WTC11 (cell line): ENCODE measurements around the gene APLF.

Experiments
- CTCF ChIP-seq: fragments of 200-600 bp; IDR thresholded peaks from 2 replicates; pipeline ENCODE4 v1.8.0; 2022; ENCODE audit warnings: antibody characterized with exemption
- E2F1 ChIP-seq: sonication (generic); formaldehyde crosslinking; IDR thresholded peaks from 2 replicates; pipeline ENCODE4 v1.8.0; 2022; ENCODE audit warnings: mild to moderate bottlenecking, missing genetic modification reagents
- ESRRA ChIP-seq: sonication (generic); formaldehyde crosslinking; IDR thresholded peaks from 2 replicates; pipeline ENCODE4 v1.8.1; 2022; ENCODE audit warnings: mild to moderate bottlenecking, missing genetic modification reagents, borderline replicate concordance
- ETV6 ChIP-seq: sonication (generic); formaldehyde crosslinking; IDR thresholded peaks from 2 replicates; pipeline ENCODE4 v1.8.1; 2022; ENCODE audit warnings: mild to moderate bottlenecking, missing genetic modification reagents
- FOXP1 ChIP-seq: sonication (generic); formaldehyde crosslinking; IDR thresholded peaks from 2 replicates; pipeline ENCODE4 v1.8.0; 2022; ENCODE audit warnings: missing genetic modification reagents, mild to moderate bottlenecking, moderate library complexity, borderline replicate concordance
- HMGXB4 ChIP-seq: sonication (generic); formaldehyde crosslinking; IDR thresholded peaks from 2 replicates; pipeline ENCODE4 v1.8.1; 2023; ENCODE audit warnings: mild to moderate bottlenecking, moderate library complexity, missing genetic modification reagents
- IRF2 ChIP-seq: sonication (generic); formaldehyde crosslinking; IDR thresholded peaks from 2 replicates; pipeline ENCODE4 v1.8.0; 2022; ENCODE audit warnings: low read depth, missing genetic modification reagents, borderline replicate concordance
- MAX ChIP-seq: sonication (generic); formaldehyde crosslinking; IDR thresholded peaks from 2 replicates; pipeline ENCODE4 v1.8.0; 2022; ENCODE audit warnings: mild to moderate bottlenecking, missing genetic modification reagents
- PREB ChIP-seq: sonication (generic); formaldehyde crosslinking; IDR thresholded peaks from 2 replicates; pipeline ENCODE4 v1.8.1; 2022; ENCODE audit warnings: mild to moderate bottlenecking, missing genetic modification reagents, moderate library complexity, borderline replicate concordance
- TEAD4 ChIP-seq: sonication (generic); formaldehyde crosslinking; IDR thresholded peaks from 2 replicates; pipeline ENCODE4 v1.8.0; 2022; ENCODE audit warnings: mild to moderate bottlenecking, missing genetic modification reagents
- ZBTB21 ChIP-seq: sonication (generic); formaldehyde crosslinking; IDR thresholded peaks from 2 replicates; pipeline ENCODE4 v1.8.1; 2023; ENCODE audit warnings: mild to moderate bottlenecking, missing genetic modification reagents, borderline replicate concordance

GRCh38 chr2:68594674-68595492 is 127.5 kb downstream of the APLF start:
- no peak for TF ChIP-seq ETV6 (CRISPR knock-in tag)
- TF ChIP-seq TEAD4, result no peak
- peak; percentile 72 for TF ChIP-seq CTCF
- no peak for TF ChIP-seq FOXP1 (CRISPR knock-in tag)
- no peak for TF ChIP-seq HMGXB4 (CRISPR knock-in tag)
- TF ChIP-seq ZBTB21 (CRISPR knock-in tag), result no peak
- TF ChIP-seq ESRRA, result no peak
- TF ChIP-seq PREB (CRISPR knock-in tag), result no peak
- no peak for TF ChIP-seq E2F1 (CRISPR knock-in tag)
- no peak for TF ChIP-seq MAX (CRISPR knock-in tag)
- TF ChIP-seq IRF2 (CRISPR knock-in tag), result no peak
